Spleen (tissue), 11 donors: ENCODE measurements around the gene NAT14. TPM values are rescaled to one million over a fixed set of nuclear protein-coding genes. Genes with fewer than 3 reads are reported as not detected.

Experiments used
- DNase-seq: peaks from one replicate; pipeline ENCODE4 v3.0.0-alpha.2; 2020
- H3K27ac ChIP-seq, 8 donors: fragments of 200-600 bp; sonication (generic) in 7 of 8; 1 replicate in 4 of 8; 2 replicates in 4 of 8; pipeline versions ENCODE4 v1.5.0 to v1.8.0; 2016 to 2021; ENCODE audit warnings: inconsistent platforms in 4 of 8, mild to moderate bottlenecking in 4 of 8, moderate library complexity in 1 of 8
- H3K27me3 ChIP-seq, 7 donors: fragments of 200-600 bp; sonication (generic) in 6 of 7; replicated peaks in 1 of 7; 1 replicate in 4 of 7; 2 replicates in 3 of 7; pipeline versions ENCODE4 v1.5.0 to v1.8.0; 2016 to 2021; ENCODE audit warnings: inconsistent platforms in 3 of 7, mild to moderate bottlenecking in 1 of 7
- H3K36me3 ChIP-seq, 6 donors: fragments of 200-600 bp; sonication (generic) in 5 of 6; 1 replicate in 4 of 6; 2 replicates in 2 of 6; pipeline versions ENCODE4 v1.5.0 to v1.8.0; 2016 to 2021; ENCODE audit warnings: inconsistent platforms in 2 of 6
- H3K4me1 ChIP-seq, 6 donors: fragments of 200-600 bp; sonication (generic) in 5 of 6; 1 replicate in 3 of 6; 2 replicates in 3 of 6; pipeline versions ENCODE4 v1.5.0 to v1.8.0; 2016 to 2021; ENCODE audit warnings: inconsistent platforms in 3 of 6
- H3K4me3 ChIP-seq, 8 donors: fragments of 200-600 bp; sonication (generic) in 7 of 8; 1 replicate in 4 of 8; 2 replicates in 4 of 8; pipeline versions ENCODE4 v1.5.0 to v1.8.0; 2016 to 2021; ENCODE audit warnings: inconsistent platforms in 4 of 8, mild to moderate bottlenecking in 4 of 8, moderate library complexity in 2 of 8
- H3K9me3 ChIP-seq, 8 donors: fragments of 200-600 bp; sonication (generic) in 7 of 8; 1 replicate in 4 of 8; 2 replicates in 4 of 8; pipeline versions ENCODE4 v1.5.0 to v1.8.0; 2016 to 2021; ENCODE audit warnings: inconsistent platforms in 4 of 8
- CTCF ChIP-seq, 11 experiments: fragments of 200-600 bp in 7 of 11; fragments of 450-650 bp in 4 of 11; sonication (generic) in 4 of 11; IDR thresholded peaks in 8 of 11; conservative IDR thresholded peaks in 3 of 11; 1 replicate in 7 of 11; 2 replicates in 4 of 11; pipeline versions ENCODE4 v1.4.0 to v1.8.0; 2016 to 2021; ENCODE audit warnings: antibody characterized with exemption in 11 of 11, inconsistent platforms in 4 of 11, mild to moderate bottlenecking in 1 of 11
- POLR2A ChIP-seq, 3 donors: fragments of 450-650 bp; IDR thresholded peaks; one replicate each; pipeline ENCODE4 v1.5.1; 2017; ENCODE audit warnings: antibody characterized with exemption in 3 of 3, mild to moderate bottlenecking in 1 of 3
- POLR2AphosphoS5 ChIP-seq, 3 donors: sonication (generic); formaldehyde crosslinking; IDR thresholded peaks; one replicate each; pipeline ENCODE4 v1.5.1; 2017; ENCODE audit warnings: antibody characterized with exemption in 3 of 3
- WGBS, 5 donors: extraction: QIAGEN DNeasy Blood & Tissue Kit in 3 of 5; methylation state at CpG; one replicate each; pipeline versions ENCODE4 v1.1.5 to v1.1.7; 2013 to 2018; 5-methylcytosine and 5-hydroxymethylcytosine counted together
- intact Hi-C: fragments of 100-400 bp; cut with DNase I; formaldehyde crosslinking; loops from one replicate; pipeline ENCODE4 v1.15.0; 2023; ENCODE audit warnings: low total_unique reads
- polyA plus RNA-seq, 3 donors: library from polyadenylated mRNA; stranded (reverse); fragments of 200-250 nt; gene quantifications; one replicate each; pipeline ENCODE4 v1.2.1, GENCODE V29; 2013
- total RNA-seq, 7 donors: library from RNA; depleted of rRNA in 3 of 7; stranded (reverse); fragments of >200 nt in 3 of 7; fragmentation: NEBNext Ultra II Directional in 4 of 7; extraction: Animal tissue kit (Norgen Biotek cat#: 25700) in 4 of 7; gene quantifications; one replicate each; pipeline versions ENCODE4 v1.1.0 to v1.2.1, GENCODE V29; 2016 to 2021
- donor health status: healthy with polysubstance abuse.
- donor health status: DM: no; HTN: no; CAD: no; lungs with moderate emphysema.
- donor health status: DM: no; HTN: no; CAD: no.
- donor health status: Bipolar disorder and iron deficiency.
- donor health status: healthy.
- donor health status: DM: no; HTN: no; CAD: no.
- donor health status: DM: yes; HTN: yes; CAD: no.

Gene NAT14
- total and polyA plus RNA-seq, 10 donors, result 1.9 to 17.7 (median 8.2) TPM

GRCh38 chr19:55459950-55460657 is 24.9 kb upstream of the NAT14 start:
- no peak for DNase-seq
- TF ChIP-seq POLR2A (IDR thresholded peaks at IDR 0.05) (no peak), CTCF (IDR thresholded peaks at IDR 0.05 in 8 of 11, conservative IDR thresholded peaks at IDR 0.05 in 3 of 11) (no peak)
- H3K36me3 ChIP-seq, result peaks cover 0 to 16% (median 4%) of the 10 kb centered on the region in 6 donors
- H3K27me3 ChIP-seq, result no peaks in the 10 kb centered on the region
- peak overlapping the region in 7 of 8 donors; percentile 36 to 95 (median 91) for H3K27ac ChIP-seq
- intact Hi-C loops, result no loop called here
- H3K9me3 ChIP-seq, result no peaks in the 10 kb centered on the region
- 49 to 61% (median 53%) methylated on average over 15 to 16 of the region's 16 CpGs for WGBS, 5 donors
- H3K4me3 ChIP-seq, result peak overlapping the region; percentile 63 to 97 (median 78)
- H3K4me1 ChIP-seq, result peaks cover 7 to 39% (median 28%) of the 10 kb centered on the region in 6 donors

GRCh38 chr19:55460670-55461258 is 24.2 kb upstream of the NAT14 start:
- peaks cover 7 to 39% (median 28%) of the 10 kb centered on the region in 6 donors for H3K4me1 ChIP-seq
- peaks cover 0 to 9% (median 2%) of the 10 kb centered on the region in 6 donors for H3K36me3 ChIP-seq
- TF ChIP-seq POLR2AphosphoS5 (IDR thresholded peaks at IDR 0.05), result no peak
- no peak for TF ChIP-seq CTCF (IDR thresholded peaks at IDR 0.05 in 8 of 11, conservative IDR thresholded peaks at IDR 0.05 in 3 of 11)
- no peak for TF ChIP-seq POLR2A (IDR thresholded peaks at IDR 0.05)
- H3K27ac ChIP-seq, result peak overlapping the region; percentile 69 to 95 (median 90)
- no peaks in the 10 kb centered on the region for H3K9me3 ChIP-seq
- WGBS, 5 donors, result 23 to 44% (median 26%) methylated on average over 16 to 24 of the region's 24 CpGs
- intact Hi-C loops, result no loop called here
- peak overlapping the region; percentile 63 to 97 (median 78) for H3K4me3 ChIP-seq
- DNase-seq, result peak; percentile 88
- H3K27me3 ChIP-seq, result no peaks in the 10 kb centered on the region

GRCh38 chr19:55461259-55461973 is 23.6 kb upstream of the NAT14 start, which contains the start of gene ISOC2:
TSS of gene ISOC2 (minus strand) at chr19:55461642. CDS start at chr19:55456486, 5,156 bp downstream.
- Histone ChIP-seq H3K9me3 (no peaks in the 10 kb centered on the region), H3K4me1 (peaks cover 7 to 39% (median 28%) of the 10 kb centered on the region in 6 donors), H3K4me3 (peak within 1 kb of the TSS; percentile 63 to 97 (median 78)), H3K27me3 (no peaks in the 10 kb centered on the region), H3K36me3 (peaks cover 0 to 3% (median under 1%) of the 10 kb centered on the region in 6 donors), H3K27ac (peak within 1 kb of the TSS; percentile 69 to 95 (median 90))
- DNase-seq, result peak; percentile 99
- peak; percentile 68 to 87 (median 85) for TF ChIP-seq POLR2AphosphoS5 (IDR thresholded peaks at IDR 0.05)
- TF ChIP-seq POLR2A (IDR thresholded peaks at IDR 0.05), result peak in 1 of 3 donors; percentile 13
- peak in 4 of 11 experiments; percentile 12 to 38 (median 30) for TF ChIP-seq CTCF (IDR thresholded peaks at IDR 0.05 in 8 of 11, conservative IDR thresholded peaks at IDR 0.05 in 3 of 11)
- WGBS, 5 donors, result 0 to 1% (median 1%) methylated on average over 28 to 54 of the region's 54 CpGs
- intact Hi-C loops, result no loop called here
